NCI-H2196 treated with DMSO at 0.1 percent for 48 hours (cell line): ENCODE measurements around the gene AACS.

Experiments
- DNase-seq: peaks from one replicate; lab custom pipeline; 2025; ENCODE audit not compliant: unreplicated experiment; lab: John Stamatoyannopoulos, UW

Gene AACS

GRCh38 chr12:125183187-125184067 lies 118.2 kb downstream of the AACS start:
- peak; percentile 46 for DNase-seq

GRCh38 chr12:125184213-125184967 lies 119.2 kb downstream of the AACS start:
- DNase-seq = no peak

- DNase-seq = no peak
Observed at GRCh38 chr12:125185311-125185739, 120.1 kb downstream of the AACS start.

GRCh38 chr12:125185740-125186470 lies 120.7 kb downstream of the AACS start, which contains the start of gene TMEM132B:
TMEM132B (plus strand) TSS chr12:125186386.
- DNase-seq = peak; percentile 69

GRCh38 chr12:125186471-125187147 lies 121.4 kb downstream of the AACS start:
- no peak for DNase-seq

- DNase-seq = no peak
Observed at GRCh38 chr12:125187148-125187745, 122.0 kb downstream of the AACS start.

- DNase-seq = no peak
Observed at GRCh38 chr12:125187780-125188741, 122.8 kb downstream of the AACS start.

- no peak for DNase-seq
Observed at GRCh38 chr12:125189015-125189414, 123.8 kb downstream of the AACS start.

GRCh38 chr12:125189502-125189901 lies 124.3 kb downstream of the AACS start:
- no peak for DNase-seq

GRCh38 chr12:125191361-125192087 lies 126.3 kb downstream of the AACS start:
- DNase-seq = no peak

- no peak for DNase-seq
Observed at GRCh38 chr12:125192690-125193221, 127.5 kb downstream of the AACS start.
